BE2C (cell line): Measurements from ENCODE around the gene ZNF746.

Experiments
- DNase-seq: peaks from one replicate; pipeline ENCODE4 v3.0.0-alpha.2; 2020
- H3K27me3 ChIP-seq: fragments of 250-450 bp; sonication (Bioruptor Pico); 2 replicates; pipeline ENCODE4 v1.5.1; 2020; ENCODE audit warnings: mild to moderate bottlenecking
- H3K36me3 ChIP-seq: fragments of 250-450 bp; sonication (Bioruptor Pico); 2 replicates; pipeline ENCODE4 v1.5.1; 2020; ENCODE audit warnings: mild to moderate bottlenecking
- H3K4me1 ChIP-seq: fragments of 250-450 bp; sonication (Bioruptor Pico); 2 replicates; pipeline ENCODE4 v1.5.1; 2020
- H3K4me3 ChIP-seq: 2 replicates; pipeline ENCODE4 v1.5.1; 2011; ENCODE audit warnings: low read depth, low read length
- H3K9me3 ChIP-seq: fragments of 250-450 bp; sonication (Bioruptor Pico); 2 replicates; pipeline ENCODE4 v1.5.1; 2020
- CTCF ChIP-seq: IDR thresholded peaks from 2 replicates; pipeline ENCODE4 v1.5.1; 2012; ENCODE audit warnings: mild to moderate bottlenecking, low read depth, low read length

Gene ZNF746

GRCh38 chr7:149459540-149460452 lies 37.8 kb downstream of the ZNF746 start:
- no peak for TF ChIP-seq CTCF
- Histone ChIP-seq H3K4me1 (no peaks in the 10 kb centered on the region), H3K4me3 (peak overlapping the region; percentile 71), H3K27me3 (0 out of 2 replicates have a peak, but pooled peaks cover 4% of the 10 kb centered on the region), H3K36me3 (peaks cover 16% of the 10 kb centered on the region), H3K9me3 (no peaks in the 10 kb centered on the region)
- DNase-seq = no peak

GRCh38 chr7:149459201-149459539 lies 38.4 kb downstream of the ZNF746 start:
- H3K4me3 ChIP-seq = peak overlapping the region; percentile 50
- H3K9me3 ChIP-seq = no peaks in the 10 kb centered on the region
- TF ChIP-seq CTCF = no peak
- H3K4me1 ChIP-seq = no peaks in the 10 kb centered on the region
- H3K27me3 ChIP-seq = 0 out of 2 replicates have a peak, but pooled peaks cover 4% of the 10 kb centered on the region
- H3K36me3 ChIP-seq = peaks cover 20% of the 10 kb centered on the region
- no peak for DNase-seq

- TF ChIP-seq CTCF = no peak
- Histone ChIP-seq H3K9me3 (no peaks in the 10 kb centered on the region), H3K36me3 (peaks cover 28% of the 10 kb centered on the region), H3K4me3 (no peak overlapping the region), H3K4me1 (no peaks in the 10 kb centered on the region), H3K27me3 (no peaks in the 10 kb centered on the region)
- no peak for DNase-seq
These were observed 39.4 kb downstream of the ZNF746 start for GRCh38 chr7:149458235-149458634.

GRCh38 chr7:149457766-149458165 lies 39.8 kb downstream of the ZNF746 start:
- H3K4me1 ChIP-seq = no peaks in the 10 kb centered on the region
- H3K36me3 ChIP-seq = peaks cover 30% of the 10 kb centered on the region
- no peak for TF ChIP-seq CTCF
- H3K4me3 ChIP-seq = no peak overlapping the region
- H3K9me3 ChIP-seq = no peaks in the 10 kb centered on the region
- no peaks in the 10 kb centered on the region for H3K27me3 ChIP-seq
- no peak for DNase-seq

- DNase-seq = no peak
- H3K36me3 ChIP-seq = peaks cover 30% of the 10 kb centered on the region
- no peaks in the 10 kb centered on the region for H3K4me1 ChIP-seq
- no peak overlapping the region for H3K4me3 ChIP-seq
- H3K27me3 ChIP-seq = no peaks in the 10 kb centered on the region
- H3K9me3 ChIP-seq = no peaks in the 10 kb centered on the region
- TF ChIP-seq CTCF = no peak
These were observed 40.8 kb downstream of the ZNF746 start for GRCh38 chr7:149456506-149457421.
